SK-N-SH (cell line): ENCODE measurements around the gene ADGRE3.

Experiments
- ELF1 ChIP-seq: IDR thresholded peaks from 2 replicates; pipeline ENCODE4 v1.4.0; 2012
- EZH2phosphoT487 ChIP-seq: fragments of 200-600 bp; sonication (generic); IDR thresholded peaks from 2 replicates; pipeline ENCODE4 v1.6.1; 2017; ENCODE audit warnings: low read depth, mixed run types, mild to moderate bottlenecking, antibody characterized with exemption, moderate library complexity, borderline replicate concordance
- MEF2A ChIP-seq: IDR thresholded peaks from 2 replicates; pipeline ENCODE4 v1.4.0; 2012; ENCODE audit warnings: low read depth, borderline replicate concordance
- POLR2AphosphoS5 ChIP-seq: IDR thresholded peaks from 2 replicates; pipeline ENCODE4 v1.6.1; 2012; ENCODE audit warnings: low read depth, low read length
- RAD21 ChIP-seq: IDR thresholded peaks from 2 replicates; pipeline ENCODE4 v1.6.1; 2012; ENCODE audit warnings: mild to moderate bottlenecking, low read length
- TEAD4 ChIP-seq: IDR thresholded peaks from 2 replicates; pipeline ENCODE4 v1.4.0; 2012; ENCODE audit warnings: mild to moderate bottlenecking, borderline replicate concordance; ENCODE audit not compliant: insufficient read depth
- TF ChIP-seq, protein P1 (sequence below): fragments of 200-600 bp; sonication (generic); IDR thresholded peaks from 2 replicates; pipeline ENCODE4 v1.6.1; 2017; ENCODE audit warnings: antibody characterized with exemption, mild to moderate bottlenecking, moderate library complexity
- TF ChIP-seq, protein P2 (sequence below): IDR thresholded peaks from 2 replicates; pipeline ENCODE4 v1.6.1; 2012; ENCODE audit warnings: mild to moderate bottlenecking, low read depth, low read length, moderate library complexity

GRCh38 chr19:14661372-14661924, 13.2 kb downstream of the ADGRE3 start:
- TF ChIP-seq TEAD4 (no peak), MEF2A (no peak), ELF1 (no peak), RAD21 (no peak), EZH2phosphoT487 (no peak), POLR2AphosphoS5 (no peak)
- TF ChIP-seq, protein P1, sequence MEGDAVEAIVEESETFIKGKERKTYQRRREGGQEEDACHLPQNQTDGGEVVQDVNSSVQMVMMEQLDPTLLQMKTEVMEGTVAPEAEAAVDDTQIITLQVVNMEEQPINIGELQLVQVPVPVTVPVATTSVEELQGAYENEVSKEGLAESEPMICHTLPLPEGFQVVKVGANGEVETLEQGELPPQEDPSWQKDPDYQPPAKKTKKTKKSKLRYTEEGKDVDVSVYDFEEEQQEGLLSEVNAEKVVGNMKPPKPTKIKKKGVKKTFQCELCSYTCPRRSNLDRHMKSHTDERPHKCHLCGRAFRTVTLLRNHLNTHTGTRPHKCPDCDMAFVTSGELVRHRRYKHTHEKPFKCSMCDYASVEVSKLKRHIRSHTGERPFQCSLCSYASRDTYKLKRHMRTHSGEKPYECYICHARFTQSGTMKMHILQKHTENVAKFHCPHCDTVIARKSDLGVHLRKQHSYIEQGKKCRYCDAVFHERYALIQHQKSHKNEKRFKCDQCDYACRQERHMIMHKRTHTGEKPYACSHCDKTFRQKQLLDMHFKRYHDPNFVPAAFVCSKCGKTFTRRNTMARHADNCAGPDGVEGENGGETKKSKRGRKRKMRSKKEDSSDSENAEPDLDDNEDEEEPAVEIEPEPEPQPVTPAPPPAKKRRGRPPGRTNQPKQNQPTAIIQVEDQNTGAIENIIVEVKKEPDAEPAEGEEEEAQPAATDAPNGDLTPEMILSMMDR = no peak
- TF ChIP-seq, protein P2, sequence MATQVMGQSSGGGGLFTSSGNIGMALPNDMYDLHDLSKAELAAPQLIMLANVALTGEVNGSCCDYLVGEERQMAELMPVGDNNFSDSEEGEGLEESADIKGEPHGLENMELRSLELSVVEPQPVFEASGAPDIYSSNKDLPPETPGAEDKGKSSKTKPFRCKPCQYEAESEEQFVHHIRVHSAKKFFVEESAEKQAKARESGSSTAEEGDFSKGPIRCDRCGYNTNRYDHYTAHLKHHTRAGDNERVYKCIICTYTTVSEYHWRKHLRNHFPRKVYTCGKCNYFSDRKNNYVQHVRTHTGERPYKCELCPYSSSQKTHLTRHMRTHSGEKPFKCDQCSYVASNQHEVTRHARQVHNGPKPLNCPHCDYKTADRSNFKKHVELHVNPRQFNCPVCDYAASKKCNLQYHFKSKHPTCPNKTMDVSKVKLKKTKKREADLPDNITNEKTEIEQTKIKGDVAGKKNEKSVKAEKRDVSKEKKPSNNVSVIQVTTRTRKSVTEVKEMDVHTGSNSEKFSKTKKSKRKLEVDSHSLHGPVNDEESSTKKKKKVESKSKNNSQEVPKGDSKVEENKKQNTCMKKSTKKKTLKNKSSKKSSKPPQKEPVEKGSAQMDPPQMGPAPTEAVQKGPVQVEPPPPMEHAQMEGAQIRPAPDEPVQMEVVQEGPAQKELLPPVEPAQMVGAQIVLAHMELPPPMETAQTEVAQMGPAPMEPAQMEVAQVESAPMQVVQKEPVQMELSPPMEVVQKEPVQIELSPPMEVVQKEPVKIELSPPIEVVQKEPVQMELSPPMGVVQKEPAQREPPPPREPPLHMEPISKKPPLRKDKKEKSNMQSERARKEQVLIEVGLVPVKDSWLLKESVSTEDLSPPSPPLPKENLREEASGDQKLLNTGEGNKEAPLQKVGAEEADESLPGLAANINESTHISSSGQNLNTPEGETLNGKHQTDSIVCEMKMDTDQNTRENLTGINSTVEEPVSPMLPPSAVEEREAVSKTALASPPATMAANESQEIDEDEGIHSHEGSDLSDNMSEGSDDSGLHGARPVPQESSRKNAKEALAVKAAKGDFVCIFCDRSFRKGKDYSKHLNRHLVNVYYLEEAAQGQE = no peak
